Measurements from ENCODE around the gene CTF1. TPM values are rescaled to one million over a fixed set of nuclear protein-coding genes. Genes with fewer than 3 reads are reported as not detected.

The CTF1 gene
- total RNA-seq, 2 donors from 2014 or later = 3.1 to 3.3 TPM

- peak; percentile 88 for DNase-seq
- H3K9me3 Mint-ChIP-seq = no peaks in the 10 kb centered on the region
- 15 to 38% methylated on average over 24 to 98 of the region's 99 CpGs for WGBS, 2 experiments (ENCODE audit: insufficient coverage in 1 of 2, insufficient read length in 1 of 2)
- Histone ChIP-seq H3K4me3 (ENCODE audit: low read length) (peak overlapping the region; percentile 58), H3K9me3 (ENCODE audit: control insufficient read depth, low read length) (no peaks in the 10 kb centered on the region), H3K4me1 (ENCODE audit: control insufficient read depth, insufficient read depth, low read length) (no peaks in the 10 kb centered on the region), H3K36me3 (ENCODE audit: control insufficient read depth, insufficient read depth, low read length) (no peaks in the 10 kb centered on the region), H3K27ac (ENCODE audit: low read depth, low read length) (peak overlapping the region; percentile 85), H3K27me3 (ENCODE audit: control insufficient read depth, insufficient read depth, low read length, poor library complexity, severe bottlenecking) (no peaks in the 10 kb centered on the region), H3K9ac (ENCODE audit: extremely low read depth, low read length, poor library complexity, severe bottlenecking) (peak overlapping the region; percentile 34)
- peaks cover 5% of the 10 kb centered on the region for H3K4me1 Mint-ChIP-seq
- H3K36me3 Mint-ChIP-seq (ENCODE audit: low read depth) = no peaks in the 10 kb centered on the region
- peak; percentile 27 for TF ChIP-seq CTCF (conservative IDR thresholded peaks at IDR 0.05)
- peak overlapping the region; percentile 59 for H3K4me3 Mint-ChIP-seq
- H3K27ac Mint-ChIP-seq = peak overlapping the region; percentile 95
- peaks cover 5% of the 10 kb centered on the region for H3K27me3 Mint-ChIP-seq (ENCODE audit: insufficient read depth)
These were observed 5.9 kb downstream of the CTF1 start for GRCh38 chr16:30902029-30902972.

- H3K4me3 Mint-ChIP-seq = peak overlapping the region; percentile 59
- Histone ChIP-seq H3K9me3 (ENCODE audit: control insufficient read depth, low read length) (no peaks in the 10 kb centered on the region), H3K36me3 (ENCODE audit: control insufficient read depth, insufficient read depth, low read length) (no peaks in the 10 kb centered on the region), H3K4me1 (ENCODE audit: control insufficient read depth, insufficient read depth, low read length) (no peaks in the 10 kb centered on the region), H3K27me3 (ENCODE audit: control insufficient read depth, insufficient read depth, low read length, poor library complexity, severe bottlenecking) (no peaks in the 10 kb centered on the region), H3K27ac (ENCODE audit: low read depth, low read length) (peak overlapping the region; percentile 85), H3K9ac (ENCODE audit: extremely low read depth, low read length, poor library complexity, severe bottlenecking) (no peak overlapping the region), H3K4me3 (ENCODE audit: low read length) (no peak overlapping the region)
- 94 to 96% methylated on average over 2 to 4 of the region's 4 CpGs for WGBS, 2 experiments (ENCODE audit: insufficient coverage in 1 of 2, insufficient read length in 1 of 2)
- peak overlapping the region; percentile 95 for H3K27ac Mint-ChIP-seq
- H3K27me3 Mint-ChIP-seq (ENCODE audit: insufficient read depth) = peaks cover 5% of the 10 kb centered on the region
- H3K4me1 Mint-ChIP-seq = peaks cover 4% of the 10 kb centered on the region
- no peaks in the 10 kb centered on the region for H3K9me3 Mint-ChIP-seq
- no peak for DNase-seq
- TF ChIP-seq CTCF (conservative IDR thresholded peaks at IDR 0.05) = no peak
- no peaks in the 10 kb centered on the region for H3K36me3 Mint-ChIP-seq (ENCODE audit: low read depth)
These were observed 6.6 kb downstream of the CTF1 start for GRCh38 chr16:30903002-30903401.

- H3K36me3 Mint-ChIP-seq (ENCODE audit: low read depth) = no peaks in the 10 kb centered on the region
- no peak overlapping the region for H3K9ac ChIP-seq (ENCODE audit: extremely low read depth, low read length, poor library complexity, severe bottlenecking)
- H3K9me3 ChIP-seq (ENCODE audit: control insufficient read depth, low read length) = no peaks in the 10 kb centered on the region
- H3K4me3 ChIP-seq (ENCODE audit: low read length) = no peak overlapping the region
- H3K27ac Mint-ChIP-seq = peak overlapping the region; percentile 1
- H3K27ac ChIP-seq (ENCODE audit: low read depth, low read length) = no peak overlapping the region
- peaks cover 5% of the 10 kb centered on the region for H3K27me3 Mint-ChIP-seq (ENCODE audit: insufficient read depth)
- H3K4me1 ChIP-seq (ENCODE audit: control insufficient read depth, insufficient read depth, low read length) = no peaks in the 10 kb centered on the region
- no peak overlapping the region for H3K4me3 Mint-ChIP-seq
- H3K27me3 ChIP-seq (ENCODE audit: control insufficient read depth, insufficient read depth, low read length, poor library complexity, severe bottlenecking) = no peaks in the 10 kb centered on the region
- no peak for DNase-seq
- no peak for TF ChIP-seq CTCF (conservative IDR thresholded peaks at IDR 0.05)
- peaks cover 4% of the 10 kb centered on the region for H3K4me1 Mint-ChIP-seq
- no peaks in the 10 kb centered on the region for H3K9me3 Mint-ChIP-seq
- no peaks in the 10 kb centered on the region for H3K36me3 ChIP-seq (ENCODE audit: control insufficient read depth, insufficient read depth, low read length)
- 92 to 97% methylated on average over 4 of the region's 4 CpGs for WGBS, 2 experiments (ENCODE audit: insufficient coverage in 1 of 2, insufficient read length in 1 of 2)
These were observed 7.2 kb downstream of the CTF1 start for GRCh38 chr16:30903596-30903995.
